WERI-Rb-1 (cell line): ENCODE results near the gene TPRN.

ENCODE experiments used
- DNase-seq: peaks from one replicate; pipeline ENCODE4 v3.0.0-alpha.2; 2020
- H3K27ac ChIP-seq: fragments of 250-450 bp; sonication (Bioruptor Pico); 2 replicates; pipeline ENCODE4 v1.5.1; 2020; ENCODE audit warnings: mild to moderate bottlenecking, moderate library complexity
- H3K27me3 ChIP-seq: fragments of 250-450 bp; sonication (Bioruptor Pico); 2 replicates; pipeline ENCODE4 v1.5.1; 2021; ENCODE audit warnings: mild to moderate bottlenecking, low read depth, moderate library complexity; ENCODE audit not compliant: insufficient read depth, severe bottlenecking
- H3K36me3 ChIP-seq: fragments of 250-450 bp; sonication (Bioruptor Pico); 2 replicates; pipeline ENCODE4 v1.5.1; 2020; ENCODE audit warnings: mild to moderate bottlenecking, moderate library complexity
- H3K4me3 ChIP-seq: 2 replicates; pipeline ENCODE4 v1.5.1; 2011; ENCODE audit warnings: low read depth, mild to moderate bottlenecking, control low read depth, low read length
- H3K9me3 ChIP-seq: fragments of 250-450 bp; sonication (Bioruptor Pico); 2 replicates; pipeline ENCODE4 v1.5.1; 2021; ENCODE audit warnings: mild to moderate bottlenecking, moderate library complexity; ENCODE audit not compliant: severe bottlenecking
- CTCF ChIP-seq: IDR thresholded peaks from 2 replicates; pipeline ENCODE4 v1.5.1; 2011; ENCODE audit warnings: low read depth, mild to moderate bottlenecking, control low read depth, inconsistent platforms, low read length

TPRN gene

GRCh38 chr9:137167277-137167746 is 33.2 kb downstream of the TPRN start:
- Histone ChIP-seq H3K27ac (no peak overlapping the region), H3K4me3 (no peak overlapping the region), H3K36me3 (no peaks in the 10 kb centered on the region), H3K27me3 (no peaks in the 10 kb centered on the region), H3K9me3 (no peaks in the 10 kb centered on the region)
- TF ChIP-seq CTCF: no peak
- DNase-seq: no peak

GRCh38 chr9:137166380-137167229 is 33.9 kb downstream of the TPRN start:
- Histone ChIP-seq H3K4me3 (no peak overlapping the region), H3K9me3 (no peaks in the 10 kb centered on the region), H3K27ac (no peak overlapping the region), H3K27me3 (no peaks in the 10 kb centered on the region), H3K36me3 (no peaks in the 10 kb centered on the region)
- TF ChIP-seq CTCF: no peak
- no peak for DNase-seq

GRCh38 chr9:137165250-137165836 is 35.2 kb downstream of the TPRN start:
- DNase-seq: no peak
- H3K36me3 ChIP-seq: no peaks in the 10 kb centered on the region
- no peak for TF ChIP-seq CTCF
- no peak overlapping the region for H3K4me3 ChIP-seq
- H3K9me3 ChIP-seq: no peaks in the 10 kb centered on the region
- no peak overlapping the region for H3K27ac ChIP-seq
- H3K27me3 ChIP-seq: no peaks in the 10 kb centered on the region

GRCh38 chr9:137164370-137165249 is 35.9 kb downstream of the TPRN start:
- Histone ChIP-seq H3K27ac (no peak overlapping the region), H3K4me3 (no peak overlapping the region), H3K27me3 (no peaks in the 10 kb centered on the region), H3K9me3 (no peaks in the 10 kb centered on the region), H3K36me3 (no peaks in the 10 kb centered on the region)
- no peak for DNase-seq
- no peak for TF ChIP-seq CTCF

GRCh38 chr9:137163805-137164204 is 36.7 kb downstream of the TPRN start:
- H3K36me3 ChIP-seq: no peaks in the 10 kb centered on the region
- H3K4me3 ChIP-seq: no peak overlapping the region
- no peak for DNase-seq
- H3K27ac ChIP-seq: no peak overlapping the region
- H3K27me3 ChIP-seq: no peaks in the 10 kb centered on the region
- TF ChIP-seq CTCF: no peak
- no peaks in the 10 kb centered on the region for H3K9me3 ChIP-seq
